AG04450 (cell line): ENCODE data around the gene AOAH. TPM values are rescaled to one million over a fixed set of nuclear protein-coding genes. Genes with fewer than 3 reads are reported as not detected.

ENCODE experiments used
- CTCF ChIA-PET: fragments of 300-600, 350-600 bp; formaldehyde crosslinking; extraction: SDS; loops from one replicate; lab custom pipeline; 2022; ENCODE audit warnings: antibody characterized with exemption, inconsistent platforms; lab: Charles Lee
- POLR2A ChIA-PET: fragments of 350-600 bp; formaldehyde crosslinking; extraction: SDS; loops from one replicate; lab custom pipeline; 2021; ENCODE audit warnings: antibody characterized with exemption, inconsistent platforms; lab: Yijun Ruan, JAX
- DNase-seq: peaks from one replicate; pipeline ENCODE4 v3.0.0-alpha.2; 2011; ENCODE audit warnings: low read depth, low spot score
- H3K27ac ChIP-seq: one replicate; pipeline ENCODE4 v1.5.1; 2012; ENCODE audit warnings: low read depth, low read length, control low read depth
- H3K27me3 ChIP-seq: one replicate; pipeline ENCODE4 v1.6.0; 2012; ENCODE audit warnings: low read length; ENCODE audit not compliant: control insufficient read depth, insufficient read depth
- H3K4me3 ChIP-seq: 2 replicates; pipeline ENCODE4 v1.5.1; 2011; ENCODE audit warnings: mild to moderate bottlenecking, low read depth, low read length, control low read depth
- H3K9me3 ChIP-seq: 2 replicates; pipeline ENCODE4 v1.5.1; 2012; ENCODE audit warnings: low read length; ENCODE audit not compliant: control insufficient read depth, insufficient read depth
- polyA plus RNA-seq: library from polyadenylated mRNA; depleted of rRNA; stranded (reverse); fragments of >200 nt; gene quantifications from 2 replicates; pipeline ENCODE4 v1.2.3, GENCODE V29; 2011
- TF ChIP-seq, protein P1 (sequence below): IDR thresholded peaks from 2 replicates; pipeline ENCODE4 v1.5.1; 2011; ENCODE audit warnings: low read depth, low read length, control low read depth, inconsistent platforms

The AOAH gene
- polyA plus RNA-seq, 1 experiment, result not detected

DNA sequence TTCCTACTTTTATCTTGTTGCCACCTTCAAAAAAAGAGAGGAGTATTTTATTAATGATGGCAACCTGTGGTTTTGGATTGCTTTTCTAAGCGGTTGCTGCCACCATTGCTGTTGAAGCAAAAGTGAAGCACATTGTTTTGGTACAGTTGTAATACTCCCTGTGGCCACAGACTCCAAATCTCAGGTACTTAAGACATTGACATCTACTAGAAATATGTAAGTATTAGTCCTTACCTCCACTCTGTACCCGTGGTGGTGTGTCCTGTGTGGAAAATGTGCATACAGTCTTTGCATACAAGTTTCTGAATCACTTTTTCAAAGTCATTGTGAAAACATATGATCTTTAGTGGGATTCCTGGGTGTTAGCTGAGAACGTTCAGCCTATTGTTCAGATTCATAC lies 248.9 kb downstream of the AOAH start:
- H3K27me3 ChIP-seq, result no peaks in the 10 kb centered on the region
- no peak overlapping the region for H3K4me3 ChIP-seq
- no peak for DNase-seq
- ChIA-PET POLR2A (no interaction called here), CTCF (interaction anchor here (1.1 kb wide), 1 partner anchor 196 kb away, joined by 4 read pairs; no protein-coding TSS in a partner anchor)
- no peak overlapping the region for H3K27ac ChIP-seq
- no peaks in the 10 kb centered on the region for H3K9me3 ChIP-seq
- TF ChIP-seq, protein P1, sequence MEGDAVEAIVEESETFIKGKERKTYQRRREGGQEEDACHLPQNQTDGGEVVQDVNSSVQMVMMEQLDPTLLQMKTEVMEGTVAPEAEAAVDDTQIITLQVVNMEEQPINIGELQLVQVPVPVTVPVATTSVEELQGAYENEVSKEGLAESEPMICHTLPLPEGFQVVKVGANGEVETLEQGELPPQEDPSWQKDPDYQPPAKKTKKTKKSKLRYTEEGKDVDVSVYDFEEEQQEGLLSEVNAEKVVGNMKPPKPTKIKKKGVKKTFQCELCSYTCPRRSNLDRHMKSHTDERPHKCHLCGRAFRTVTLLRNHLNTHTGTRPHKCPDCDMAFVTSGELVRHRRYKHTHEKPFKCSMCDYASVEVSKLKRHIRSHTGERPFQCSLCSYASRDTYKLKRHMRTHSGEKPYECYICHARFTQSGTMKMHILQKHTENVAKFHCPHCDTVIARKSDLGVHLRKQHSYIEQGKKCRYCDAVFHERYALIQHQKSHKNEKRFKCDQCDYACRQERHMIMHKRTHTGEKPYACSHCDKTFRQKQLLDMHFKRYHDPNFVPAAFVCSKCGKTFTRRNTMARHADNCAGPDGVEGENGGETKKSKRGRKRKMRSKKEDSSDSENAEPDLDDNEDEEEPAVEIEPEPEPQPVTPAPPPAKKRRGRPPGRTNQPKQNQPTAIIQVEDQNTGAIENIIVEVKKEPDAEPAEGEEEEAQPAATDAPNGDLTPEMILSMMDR, result no peak

DNA sequence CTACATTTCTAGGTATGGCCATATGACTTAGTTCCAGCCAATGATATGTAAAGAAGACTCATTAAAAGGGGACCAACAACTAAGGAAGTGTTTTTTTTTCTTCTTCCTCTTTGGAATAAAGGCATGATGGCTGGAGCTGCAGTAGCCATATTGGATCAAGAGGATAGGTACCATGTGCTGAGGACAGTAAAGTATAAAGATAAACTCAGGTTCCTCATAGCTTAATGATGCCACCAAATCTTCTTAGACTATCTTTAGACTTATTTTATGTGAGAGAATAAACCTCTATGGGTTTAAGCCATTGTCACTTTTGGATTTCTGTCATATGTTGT lies 249.3 kb downstream of the AOAH start:
- Histone ChIP-seq H3K27ac (no peak overlapping the region), H3K4me3 (no peak overlapping the region), H3K27me3 (no peaks in the 10 kb centered on the region), H3K9me3 (no peaks in the 10 kb centered on the region)
- DNase-seq, result no peak
- TF ChIP-seq, protein P1, result no peak
- POLR2A ChIA-PET, result no interaction called here
- CTCF ChIA-PET, result interaction anchor here (1.1 to 1.4 kb wide), 2 partner anchors 195 to 196 kb away, joined by 4 to 9 read pairs; no protein-coding TSS in a partner anchor

DNA sequence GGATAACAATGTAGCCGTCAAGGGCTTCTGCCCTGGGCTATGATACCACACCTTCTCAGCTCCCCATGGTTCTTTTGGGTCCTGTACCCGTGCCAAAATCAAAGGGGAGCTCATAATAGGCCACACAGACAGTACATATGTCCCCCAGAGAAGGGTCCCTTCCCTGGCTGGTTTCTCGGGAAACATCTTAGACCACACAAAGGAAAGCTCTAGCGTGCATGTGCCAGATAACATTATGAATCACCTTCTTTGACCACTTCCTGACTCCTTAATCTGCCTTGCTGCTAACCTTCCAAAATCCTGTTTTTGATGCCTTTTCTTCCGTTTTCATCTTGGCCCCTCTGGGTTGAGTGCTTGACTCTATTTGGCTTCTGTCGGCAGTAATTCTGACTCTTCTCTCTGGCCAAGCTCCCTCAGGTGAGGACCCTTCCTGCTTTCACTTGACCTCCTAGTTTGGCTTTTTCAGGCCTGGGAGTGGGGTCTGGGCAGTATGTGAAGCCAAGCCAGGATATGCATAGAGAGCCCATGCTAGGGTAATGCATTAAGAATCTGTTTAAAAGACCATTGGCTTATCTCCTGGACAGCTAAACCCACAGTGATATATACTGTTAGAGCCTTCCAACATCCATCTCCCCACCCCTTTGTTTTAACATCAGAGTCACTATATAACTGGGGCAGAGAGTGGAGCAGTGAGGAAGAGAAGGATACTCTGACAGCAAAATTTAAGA lies 249.8 kb downstream of the AOAH start:
- no peak overlapping the region for H3K27ac ChIP-seq
- H3K27me3 ChIP-seq, result no peaks in the 10 kb centered on the region
- POLR2A ChIA-PET, result no interaction called here
- H3K9me3 ChIP-seq, result no peaks in the 10 kb centered on the region
- TF ChIP-seq, protein P1, result no peak
- no peak for DNase-seq
- CTCF ChIA-PET, result interaction anchor here (0.8 to 1.5 kb wide), 4 partner anchors 34 to 726 kb away, joined by 3 to 9 read pairs (median 4); no protein-coding TSS in a partner anchor
- H3K4me3 ChIP-seq, result no peak overlapping the region

DNA sequence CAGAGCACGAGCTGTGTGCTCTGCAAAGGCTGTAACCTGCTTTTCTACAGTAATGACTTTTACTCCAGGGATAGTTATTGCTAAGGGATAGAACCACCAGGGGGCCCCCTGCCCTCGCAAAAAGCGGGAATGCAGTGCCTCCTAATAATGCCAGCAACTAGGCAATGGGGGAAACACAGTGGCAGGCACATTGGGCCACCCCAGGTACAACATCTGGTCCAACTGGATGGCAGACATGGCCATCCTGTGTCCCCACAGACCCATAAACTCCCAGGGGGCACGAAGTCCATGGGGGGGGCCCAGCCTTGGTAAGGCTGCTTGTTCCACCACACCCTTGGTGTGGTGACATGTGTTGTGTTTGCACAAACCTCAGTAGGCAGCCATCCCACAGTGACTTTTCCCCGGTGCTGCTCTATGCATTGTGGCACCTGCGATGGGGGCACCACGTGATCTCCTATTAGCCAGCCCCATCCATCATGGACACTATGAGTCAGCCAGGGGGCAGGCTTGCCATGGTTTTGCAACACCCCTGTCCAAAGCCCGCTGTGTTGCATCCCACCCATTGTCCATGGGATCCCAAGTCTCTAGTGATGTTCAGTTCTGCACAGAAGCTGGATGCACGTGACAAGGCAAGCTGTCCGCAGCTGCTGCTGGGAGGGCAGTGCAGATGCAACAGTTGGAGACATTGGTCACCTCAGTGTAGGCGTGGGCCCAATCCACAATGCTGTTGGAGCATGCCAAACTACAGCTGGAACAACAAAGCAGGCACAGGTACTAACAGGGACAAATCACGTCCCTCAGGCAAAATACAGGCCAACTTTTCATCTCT lies 250.6 kb downstream of the AOAH start:
- TF ChIP-seq, protein P1, result peak; percentile 50
- no peaks in the 10 kb centered on the region for H3K9me3 ChIP-seq
- no peak for DNase-seq
- CTCF ChIA-PET, result interaction anchor here (0.8 to 1.5 kb wide), 6 partner anchors 33 to 727 kb away, joined by 3 to 9 read pairs (median 4); no protein-coding TSS in a partner anchor
- no peaks in the 10 kb centered on the region for H3K27me3 ChIP-seq
- POLR2A ChIA-PET, result no interaction called here
- H3K4me3 ChIP-seq, result no peak overlapping the region
- H3K27ac ChIP-seq, result no peak overlapping the region
